Lower lobe of right lung (tissue), 2 donors: Measurements from ENCODE around the gene GGCX. TPM values are rescaled to one million over a fixed set of nuclear protein-coding genes. Genes with fewer than 3 reads are reported as not detected.

Source experiments
- ATAC-seq, 2 donors: fragments of 200-7000 bp; cut with Tn5 transposase; one replicate each; pipeline ENCODE4 v1.9.1; 2020 to 2022; ENCODE audit warnings: mild to moderate bottlenecking in 2 of 2, moderate library complexity in 2 of 2
- DNase-seq: peaks from one replicate; pipeline ENCODE4 v3.0.0-alpha.2; 2020
- H3K27ac ChIP-seq: fragments of 200-600 bp; one replicate; pipeline ENCODE4 v1.8.0; 2022
- H3K27me3 ChIP-seq: fragments of 200-600 bp; one replicate; pipeline ENCODE4 v1.8.0; 2022; ENCODE audit warnings: low read depth
- H3K36me3 ChIP-seq: fragments of 200-600 bp; one replicate; pipeline ENCODE4 v1.8.0; 2022; ENCODE audit warnings: mild to moderate bottlenecking
- H3K4me1 ChIP-seq: fragments of 200-600 bp; one replicate; pipeline ENCODE4 v1.8.0; 2022
- H3K4me3 ChIP-seq: fragments of 200-600 bp; one replicate; pipeline ENCODE4 v1.8.0; 2022; ENCODE audit warnings: mild to moderate bottlenecking
- H3K9me3 ChIP-seq: fragments of 200-600 bp; one replicate; pipeline ENCODE4 v1.8.0; 2022
- CTCF ChIP-seq: fragments of 200-600 bp; IDR thresholded peaks from one replicate; pipeline ENCODE4 v1.8.0; 2022; ENCODE audit warnings: antibody characterized with exemption, mild to moderate bottlenecking
- intact Hi-C: fragments of 100-400 bp; cut with DNase I; formaldehyde crosslinking; loops from one replicate; pipeline ENCODE4 v1.11.0; 2022
- total RNA-seq: library from RNA; stranded (reverse); fragmentation: NEBNext Ultra II Directional; extraction: Animal tissue kit (Norgen Biotek cat#: 25700); gene quantifications from one replicate; pipeline ENCODE4 v1.2.1, GENCODE V29; 2021
- donor health status: DM: no; HTN: yes; CAD: no; lungs with severe emphysema.

The GGCX gene
- total RNA-seq, 1 donor from 2014 or later: 62.2 TPM

- no peaks in the 10 kb centered on the region for H3K9me3 ChIP-seq
- DNase-seq (no peak), ATAC-seq (no peak)
- intact Hi-C loops: no loop called here
- peaks cover 16% of the 10 kb centered on the region for H3K4me1 ChIP-seq
- H3K4me3 ChIP-seq: no peak overlapping the region
- H3K27ac ChIP-seq: no peak overlapping the region
- TF ChIP-seq CTCF: no peak
- no peaks in the 10 kb centered on the region for H3K36me3 ChIP-seq
- no peaks in the 10 kb centered on the region for H3K27me3 ChIP-seq
Observed at GRCh38 chr2:85527787-85528186, 33.5 kb downstream of the GGCX start.

GRCh38 chr2:85525567-85525966 is 35.7 kb downstream of the GGCX start:
- H3K4me1 ChIP-seq: peaks cover 16% of the 10 kb centered on the region
- H3K36me3 ChIP-seq: no peaks in the 10 kb centered on the region
- DNase-seq (no peak), ATAC-seq (no peak)
- intact Hi-C loops: no loop called here
- TF ChIP-seq CTCF: no peak
- no peaks in the 10 kb centered on the region for H3K9me3 ChIP-seq
- H3K27ac ChIP-seq: no peak overlapping the region
- H3K27me3 ChIP-seq: no peaks in the 10 kb centered on the region
- H3K4me3 ChIP-seq: no peak overlapping the region

GRCh38 chr2:85525029-85525428 is 36.3 kb downstream of the GGCX start:
- no peak for TF ChIP-seq CTCF
- Histone ChIP-seq H3K4me1 (peaks cover 16% of the 10 kb centered on the region), H3K9me3 (no peaks in the 10 kb centered on the region), H3K36me3 (no peaks in the 10 kb centered on the region), H3K4me3 (no peak overlapping the region), H3K27ac (no peak overlapping the region), H3K27me3 (no peaks in the 10 kb centered on the region)
- intact Hi-C loops: no loop called here
- ATAC-seq (no peak), DNase-seq (no peak)

- Histone ChIP-seq H3K27me3 (no peaks in the 10 kb centered on the region), H3K4me3 (no peak overlapping the region), H3K27ac (peak overlapping the region; percentile 32), H3K36me3 (no peaks in the 10 kb centered on the region), H3K4me1 (peaks cover 16% of the 10 kb centered on the region), H3K9me3 (no peaks in the 10 kb centered on the region)
- intact Hi-C loops: no loop called here
- TF ChIP-seq CTCF: no peak
- ATAC-seq: peak in 1 of 2 donors; percentile 42
- DNase-seq: no peak
Observed at GRCh38 chr2:85524336-85524908, 36.9 kb downstream of the GGCX start.

- Histone ChIP-seq H3K36me3 (no peaks in the 10 kb centered on the region), H3K4me1 (peaks cover 16% of the 10 kb centered on the region), H3K27me3 (no peaks in the 10 kb centered on the region), H3K4me3 (no peak overlapping the region), H3K9me3 (no peaks in the 10 kb centered on the region), H3K27ac (peak overlapping the region; percentile 32)
- no peak for ATAC-seq
- DNase-seq: no peak
- no peak for TF ChIP-seq CTCF
- intact Hi-C loops: no loop called here
Observed at GRCh38 chr2:85523903-85524335, 37.4 kb downstream of the GGCX start.
